Kidney glomerular epithelial cell (primary cell): Measurements from ENCODE around the gene ALPL.
"Not testable (repeated sequence)": the region's sequence is repeated elsewhere in the genome, so short reads cannot be mapped to it uniquely, and the experiment has no call there.

Experiments
- DNase-seq: peaks from one replicate; lab custom pipeline; 2025; lab: John Stamatoyannopoulos, UW

ALPL gene

GRCh38 chr1:21559788-21560567 is 50.8 kb downstream of the ALPL start:
- DNase-seq, result no peak

GRCh38 chr1:21560916-21561638 is 51.9 kb downstream of the ALPL start:
- no peak for DNase-seq

GRCh38 chr1:21562896-21563295 is 53.7 kb downstream of the ALPL start:
- no peak for DNase-seq

- DNase-seq, result no peak
Measured at GRCh38 chr1:21563971-21564370, 54.7 kb downstream of the ALPL start.

GRCh38 chr1:21564521-21565095 is 55.4 kb downstream of the ALPL start:
- DNase-seq, result no peak

- DNase-seq, result no peak
Measured at GRCh38 chr1:21565285-21565684, 56.1 kb downstream of the ALPL start.

- DNase-seq, result not testable (repeated sequence)
Measured at GRCh38 chr1:21566361-21566760, 57.1 kb downstream of the ALPL start.

- DNase-seq, result peak; percentile 13
Measured at GRCh38 chr1:21567241-21568005, 58.2 kb downstream of the ALPL start.

- DNase-seq, result no peak
Measured at GRCh38 chr1:21568006-21568746, 59.0 kb downstream of the ALPL start.

- no peak for DNase-seq
Measured at GRCh38 chr1:21568809-21569385, 59.7 kb downstream of the ALPL start.

- DNase-seq, result no peak
Measured at GRCh38 chr1:21569820-21570527, 60.8 kb downstream of the ALPL start.

GRCh38 chr1:21570528-21570875 is 61.3 kb downstream of the ALPL start:
- no peak for DNase-seq

GRCh38 chr1:21570885-21571284 is 61.7 kb downstream of the ALPL start:
- no peak for DNase-seq

- no peak for DNase-seq
Measured at GRCh38 chr1:21572221-21572620, 63.0 kb downstream of the ALPL start.

GRCh38 chr1:21572735-21573277 is 63.6 kb downstream of the ALPL start:
- no peak for DNase-seq

GRCh38 chr1:21573475-21573874 is 64.3 kb downstream of the ALPL start:
- no peak for DNase-seq

GRCh38 chr1:21573971-21574465 is 64.8 kb downstream of the ALPL start:
- peak; percentile 68 for DNase-seq

- DNase-seq, result no peak
Measured at GRCh38 chr1:21574466-21575151, 65.4 kb downstream of the ALPL start.

GRCh38 chr1:21575351-21575942 is 66.2 kb downstream of the ALPL start:
- DNase-seq, result no peak
